Pancreas (tissue), 10 donors: ENCODE data around the gene NUAK2. TPM values are rescaled to one million over a fixed set of nuclear protein-coding genes. Genes with fewer than 3 reads are reported as not detected.

Experiments used
- ATAC-seq, 4 donors: fragments of 200-7000 bp; cut with Tn5 transposase; one replicate each; pipeline versions ENCODE4 v1.8.0 to v1.9.1; 2020; ENCODE audit warnings: mild to moderate bottlenecking in 4 of 4, moderate library complexity in 4 of 4
- DNase-seq, 6 donors: peaks; one replicate each; pipeline ENCODE4 v3.0.0-alpha.2; 2020
- FAIRE-seq: peaks from 2 replicates; lab custom pipeline; 2012; peaks lifted over from hg19 to GRCh38; lab: Jason Lieb, UNC
- H3K27ac ChIP-seq, 4 donors: fragments of 200-600 bp; sonication (generic); 1 replicate in 3 of 4; 2 replicates in 1 of 4; pipeline versions ENCODE4 v1.5.0 to v1.8.0; 2020
- H3K27me3 ChIP-seq, 4 donors: fragments of 200-600 bp; one replicate each; pipeline ENCODE4 v1.8.0; 2021
- H3K36me3 ChIP-seq, 3 donors: fragments of 200-600 bp; sonication (generic) in 1 of 3; one replicate each; pipeline versions ENCODE4 v1.5.0 to v1.8.0; 2020 to 2021
- H3K4me1 ChIP-seq, 3 donors: fragments of 200-600 bp; one replicate each; pipeline ENCODE4 v1.8.0; 2021
- H3K4me3 ChIP-seq, 4 donors: fragments of 200-600 bp; sonication (generic) in 2 of 4; one replicate each; pipeline versions ENCODE4 v1.5.0 to v1.8.0; 2020 to 2021
- H3K9me3 ChIP-seq, 4 donors: fragments of 200-600 bp; one replicate each; pipeline ENCODE4 v1.8.0; 2021
- WGBS, 2 donors: extraction: QIAGEN DNeasy Blood & Tissue Kit; methylation state at CpG; one replicate each; pipeline ENCODE4 v1.1.7; 2013; 5-methylcytosine and 5-hydroxymethylcytosine counted together
- intact Hi-C, 3 donors: fragments of 100-400 bp; cut with DNase I; formaldehyde crosslinking; loops; one replicate each; pipeline versions ENCODE4 v1.11.1 to v1.14.2; 2022
- polyA plus RNA-seq, 2 donors: library from polyadenylated mRNA; stranded (reverse); fragments of 200-250 nt; gene quantifications; one replicate each; pipeline ENCODE4 v1.2.3, GENCODE V29; 2013
- total RNA-seq, 6 donors: library from RNA; stranded (reverse); fragmentation: NEBNext Ultra II Directional in 4 of 6; extraction: Animal tissue kit (Norgen Biotek cat#: 25700) in 4 of 6; gene quantifications; one replicate each; pipeline versions ENCODE4 v1.2.1 to v1.2.4, GENCODE V29; 2021 to 2023
- TF ChIP-seq, protein P1 (sequence below), 4 donors: fragments of 200-600 bp; sonication (generic) in 3 of 4; IDR thresholded peaks; one replicate each; pipeline versions ENCODE4 v1.5.0 to v1.8.0; 2021; ENCODE audit warnings: antibody characterized with exemption in 4 of 4
- donor health status: healthy with polysubstance abuse.
- donor health status: DM: no; HTN: no; CAD: no; lungs with moderate emphysema.
- donor health status: DM: no; HTN: no; CAD: no.
- donor health status: control.
- donor health status: control.
- donor health status: Bipolar disorder and iron deficiency.
- donor health status: DM: yes; HTN: yes; CAD: no.
- donor health status: DM: no; HTN: no; CAD: no.
- donor health status: DM: no; HTN: no; CAD: no.
- donor health status: DM: yes; HTN: yes; CAD: no.

Gene NUAK2
- total and polyA plus RNA-seq, 8 donors = 6.3 to 14.4 (median 8.6) TPM

DNA sequence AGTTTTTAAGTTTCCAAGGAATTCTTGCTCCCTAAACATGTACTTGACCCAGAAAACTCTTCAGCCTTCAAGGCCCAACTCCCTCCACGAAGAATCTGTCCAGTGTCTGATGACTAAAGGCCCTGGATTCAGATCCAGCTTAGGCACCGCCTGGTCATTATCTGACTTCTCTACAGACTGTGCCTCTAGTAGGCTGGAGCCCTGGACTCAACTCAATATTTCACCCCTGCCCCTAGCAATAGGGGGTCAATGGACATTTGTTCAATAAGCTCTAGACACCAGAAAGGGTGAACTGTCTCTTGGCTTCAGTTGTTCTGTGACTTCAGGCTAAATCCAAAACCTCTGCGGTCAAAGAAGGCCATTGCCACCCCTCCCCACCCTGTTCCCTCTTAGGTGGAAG lies 34.5 kb downstream of the NUAK2 start:
- Histone ChIP-seq H3K27ac (peak overlapping the region in 1 of 4 donors; percentile 3), H3K4me1 (peaks cover 0 to 18% (median 0%) of the 10 kb centered on the region in 3 donors), H3K27me3 (no peaks in the 10 kb centered on the region), H3K36me3 (no peaks in the 10 kb centered on the region), H3K4me3 (no peak overlapping the region), H3K9me3 (no peaks in the 10 kb centered on the region)
- 94 to 96% methylated on average over 3 of the region's 3 CpGs for WGBS, 2 donors
- ATAC-seq = no peak
- TF ChIP-seq, protein P1, sequence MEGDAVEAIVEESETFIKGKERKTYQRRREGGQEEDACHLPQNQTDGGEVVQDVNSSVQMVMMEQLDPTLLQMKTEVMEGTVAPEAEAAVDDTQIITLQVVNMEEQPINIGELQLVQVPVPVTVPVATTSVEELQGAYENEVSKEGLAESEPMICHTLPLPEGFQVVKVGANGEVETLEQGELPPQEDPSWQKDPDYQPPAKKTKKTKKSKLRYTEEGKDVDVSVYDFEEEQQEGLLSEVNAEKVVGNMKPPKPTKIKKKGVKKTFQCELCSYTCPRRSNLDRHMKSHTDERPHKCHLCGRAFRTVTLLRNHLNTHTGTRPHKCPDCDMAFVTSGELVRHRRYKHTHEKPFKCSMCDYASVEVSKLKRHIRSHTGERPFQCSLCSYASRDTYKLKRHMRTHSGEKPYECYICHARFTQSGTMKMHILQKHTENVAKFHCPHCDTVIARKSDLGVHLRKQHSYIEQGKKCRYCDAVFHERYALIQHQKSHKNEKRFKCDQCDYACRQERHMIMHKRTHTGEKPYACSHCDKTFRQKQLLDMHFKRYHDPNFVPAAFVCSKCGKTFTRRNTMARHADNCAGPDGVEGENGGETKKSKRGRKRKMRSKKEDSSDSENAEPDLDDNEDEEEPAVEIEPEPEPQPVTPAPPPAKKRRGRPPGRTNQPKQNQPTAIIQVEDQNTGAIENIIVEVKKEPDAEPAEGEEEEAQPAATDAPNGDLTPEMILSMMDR (IDR thresholded peaks at IDR 0.05) = no peak
- DNase-seq = no peak
- intact Hi-C loops = no loop called here
- no peak for FAIRE-seq

DNA sequence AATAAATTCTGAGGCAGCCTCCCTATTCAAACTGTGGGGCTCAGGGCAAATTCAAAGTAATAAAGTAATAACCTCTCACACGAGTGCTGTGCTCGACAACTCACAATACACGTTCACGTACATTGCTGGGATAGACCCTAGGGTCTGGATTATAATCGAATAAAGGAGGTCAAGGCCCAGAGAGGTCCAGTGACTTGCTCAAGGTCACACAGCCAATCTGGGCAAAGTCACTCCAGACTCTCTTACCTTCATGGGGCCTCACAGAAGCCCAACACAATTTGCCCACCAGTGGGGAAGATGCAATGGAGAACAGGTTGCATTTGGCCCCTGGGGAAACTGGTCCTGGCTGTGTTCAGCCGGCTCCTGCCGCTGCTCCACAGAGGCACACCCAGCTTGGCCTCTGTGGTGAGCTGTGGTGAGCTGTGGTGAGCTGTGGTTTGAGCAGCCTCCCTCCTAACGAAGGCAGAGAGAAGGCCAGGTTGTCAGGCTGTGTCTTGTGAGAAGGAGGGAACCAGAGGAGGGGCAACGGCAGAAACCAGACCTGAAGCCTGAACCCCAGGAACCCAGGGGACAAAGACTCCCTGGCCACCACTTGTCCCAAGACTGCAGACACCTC lies 35.1 kb downstream of the NUAK2 start:
- WGBS, 2 donors = 88 to 89% methylated on average over 9 of the region's 9 CpGs
- Histone ChIP-seq H3K27me3 (no peaks in the 10 kb centered on the region), H3K36me3 (no peaks in the 10 kb centered on the region), H3K9me3 (no peaks in the 10 kb centered on the region), H3K4me1 (peaks cover 0 to 18% (median 0%) of the 10 kb centered on the region in 3 donors), H3K27ac (peak overlapping the region in 1 of 4 donors; percentile 59), H3K4me3 (no peak overlapping the region)
- DNase-seq (peak in 1 of 6 donors; percentile 33), FAIRE-seq (no peak), ATAC-seq (no peak)
- TF ChIP-seq, protein P1 (IDR thresholded peaks at IDR 0.05) = no peak
- intact Hi-C loops = no loop called here

DNA sequence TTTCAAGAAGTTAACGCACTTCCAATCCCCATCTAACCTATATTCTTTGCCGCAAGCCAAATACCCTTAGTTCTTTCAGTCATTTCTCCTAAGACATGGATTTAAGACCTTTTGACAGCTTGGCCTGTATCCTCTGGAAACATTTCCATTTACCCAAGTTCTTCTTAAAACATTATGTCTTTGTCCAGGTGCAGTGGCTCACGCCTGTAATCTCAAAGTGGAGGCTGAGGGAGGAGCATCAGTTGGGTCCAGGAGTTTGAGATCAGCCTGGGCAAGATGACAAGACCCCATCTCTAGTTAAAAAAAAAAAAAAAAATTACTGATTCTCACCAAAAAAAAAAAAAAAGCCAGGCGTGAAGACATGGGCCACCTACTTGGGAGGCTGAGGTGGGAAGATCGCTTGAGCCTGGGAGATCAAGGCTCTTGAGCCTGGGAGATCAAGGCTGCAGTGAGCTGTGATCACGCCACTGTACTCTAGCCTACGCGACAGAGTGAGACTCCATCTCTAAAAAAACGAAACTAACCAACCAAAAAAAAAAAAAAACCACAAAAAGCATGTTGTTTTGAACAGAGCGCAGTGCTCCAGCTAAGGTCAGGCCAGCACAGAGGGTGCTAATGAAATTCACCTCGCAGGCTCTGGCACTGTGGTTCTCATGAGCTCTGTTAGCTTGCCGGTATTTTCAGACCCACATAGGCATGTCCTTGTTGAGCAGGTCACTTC lies 36.0 kb downstream of the NUAK2 start:
- 73 to 78% methylated on average over 12 of the region's 12 CpGs for WGBS, 2 donors
- peaks cover 0 to 18% (median 0%) of the 10 kb centered on the region in 3 donors for H3K4me1 ChIP-seq
- DNase-seq = no peak
- peak in 2 of 4 donors; percentile 31 to 32 for ATAC-seq
- intact Hi-C loops = no loop called here
- no peaks in the 10 kb centered on the region for H3K9me3 ChIP-seq
- H3K36me3 ChIP-seq = no peaks in the 10 kb centered on the region
- H3K4me3 ChIP-seq = no peak overlapping the region
- no peaks in the 10 kb centered on the region for H3K27me3 ChIP-seq
- TF ChIP-seq, protein P1 (IDR thresholded peaks at IDR 0.05) = no peak
- no peak for FAIRE-seq
- H3K27ac ChIP-seq = peak overlapping the region in 2 of 4 donors; percentile 54 to 59

DNA sequence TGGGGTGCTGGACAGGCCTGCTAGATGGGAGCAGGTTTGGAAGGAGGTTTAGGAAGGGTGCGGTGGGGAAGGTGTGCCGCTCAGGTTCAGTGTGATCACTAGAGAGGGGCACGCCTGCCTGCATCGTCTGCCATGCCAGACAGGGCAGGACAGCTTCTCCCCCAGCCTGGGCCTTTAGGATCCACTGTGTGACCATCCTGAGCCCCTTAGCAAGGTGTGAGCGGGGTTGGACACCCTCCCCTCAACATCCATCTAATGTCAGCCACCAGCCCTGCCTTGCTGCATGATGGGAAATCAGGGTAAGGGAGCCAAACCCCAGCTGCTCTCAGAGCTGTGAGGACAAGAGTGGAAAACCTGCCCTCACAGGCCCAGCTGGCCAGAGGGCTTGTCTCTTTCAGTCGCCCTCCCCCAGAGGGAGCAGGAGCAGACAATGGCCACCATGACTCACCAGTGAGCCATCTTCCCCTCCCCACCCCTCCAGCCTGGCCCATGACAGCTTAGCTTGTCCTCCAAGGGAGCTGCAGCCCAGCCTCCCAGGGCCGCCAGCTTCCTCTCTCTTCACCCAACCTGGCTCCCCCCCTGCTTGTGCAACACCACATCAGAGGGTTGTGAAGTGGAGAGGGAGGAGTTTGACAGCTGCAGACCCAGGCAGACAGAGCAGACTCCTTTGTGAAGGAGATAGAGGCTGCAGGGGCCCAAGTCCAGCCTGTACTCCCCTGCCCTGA lies 37.0 kb downstream of the NUAK2 start:
- ATAC-seq = peak; percentile 67 to 92 (median 86)
- 85 to 88% methylated on average over 7 of the region's 7 CpGs for WGBS, 2 donors
- intact Hi-C loops = no loop called here
- TF ChIP-seq, protein P1 (IDR thresholded peaks at IDR 0.05) = no peak
- Histone ChIP-seq H3K36me3 (no peaks in the 10 kb centered on the region), H3K4me3 (no peak overlapping the region), H3K27me3 (no peaks in the 10 kb centered on the region), H3K4me1 (peaks cover 0 to 18% (median 0%) of the 10 kb centered on the region in 3 donors), H3K27ac (peak overlapping the region in 3 of 4 donors; percentile 16 to 59 (median 54)), H3K9me3 (no peaks in the 10 kb centered on the region)
- no peak for FAIRE-seq
- peak; percentile 49 to 82 (median 61) for DNase-seq
